Stomach smooth muscle (tissue), 2 donors: Measurements from ENCODE around the gene CARD14.

Source experiments
- H3K27ac ChIP-seq: one replicate; pipeline ENCODE4 v1.7.0; 2013; ENCODE audit warnings: mild to moderate bottlenecking, low read length, inconsistent platforms
- H3K27me3 ChIP-seq, 2 donors: one replicate each; pipeline ENCODE4 v1.7.0; 2013; ENCODE audit warnings: low read length in 2 of 2; ENCODE audit not compliant: insufficient read depth in 2 of 2, control insufficient read depth in 1 of 2
- H3K36me3 ChIP-seq, 2 donors: one replicate each; pipeline ENCODE4 v1.7.0; 2013; ENCODE audit warnings: low read length in 2 of 2; ENCODE audit not compliant: control insufficient read depth in 2 of 2, insufficient read depth in 2 of 2
- H3K4me1 ChIP-seq: one replicate; pipeline ENCODE4 v1.7.0; 2013; ENCODE audit warnings: low read length; ENCODE audit not compliant: control insufficient read depth, insufficient read depth
- H3K4me3 ChIP-seq, 2 donors: one replicate each; pipeline ENCODE4 v1.7.0; 2013; ENCODE audit warnings: low read length in 2 of 2
- H3K9ac ChIP-seq, 2 donors: one replicate each; pipeline ENCODE4 v1.7.0; 2013; ENCODE audit warnings: low read length in 2 of 2, mild to moderate bottlenecking in 1 of 2
- H3K9me3 ChIP-seq, 2 donors: one replicate each; pipeline ENCODE4 v1.7.0; 2013; ENCODE audit warnings: low read length in 2 of 2; ENCODE audit not compliant: control insufficient read depth in 2 of 2
- donor health status: healthy.
- donor health status: Pancreatic carcinoma.

The CARD14 gene

DNA sequence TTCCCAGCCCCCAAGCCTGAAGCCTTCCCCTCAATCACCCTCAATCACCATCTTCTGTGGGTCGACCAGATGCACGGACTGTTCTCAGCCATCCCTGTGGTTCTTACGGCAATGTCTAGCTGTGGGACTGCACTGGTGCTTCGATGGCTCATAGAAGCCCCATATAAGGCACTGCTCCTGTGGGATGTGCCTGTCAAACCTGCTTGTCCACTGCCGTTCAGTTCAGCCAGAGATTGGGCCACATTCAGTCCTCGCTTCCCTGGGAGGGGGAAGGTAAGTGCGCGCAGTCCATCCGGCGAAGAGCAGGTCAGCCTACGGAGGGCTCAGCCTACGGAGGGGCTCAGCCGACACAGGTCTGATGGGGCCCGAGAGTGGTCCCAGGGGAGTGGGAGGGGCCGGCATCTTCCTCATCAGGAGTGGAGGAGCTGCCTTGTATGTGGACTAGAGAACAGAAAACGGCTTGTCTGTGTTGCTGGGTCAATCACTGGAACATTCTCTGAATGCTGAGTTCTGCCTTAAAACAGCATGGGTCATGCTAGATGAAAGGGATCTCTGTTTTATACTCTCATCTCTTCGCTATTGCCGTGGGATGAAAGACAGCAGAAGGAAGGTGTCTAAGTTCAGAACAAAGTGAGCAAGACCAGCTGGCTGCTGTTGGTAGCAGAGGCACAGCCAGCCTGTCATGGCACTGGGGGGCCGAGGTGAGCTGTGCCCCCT lies at the start of gene CARD14:
TSS of gene CARD14 (plus strand) at position 247 of the 717 bp plus-strand sequence. CDS start 11,409 bp downstream, outside the sequence.
- Histone ChIP-seq H3K9me3 (no peaks in the 10 kb centered on the region), H3K27ac (no peak within 1 kb of the TSS), H3K4me3 (no peak within 1 kb of the TSS), H3K4me1 (no peaks in the 10 kb centered on the region), H3K36me3 (no peaks in the 10 kb centered on the region), H3K9ac (no peak within 1 kb of the TSS), H3K27me3 (peaks cover 0 to 4% of the 10 kb centered on the region in 2 donors)

- H3K27ac ChIP-seq, result no peak overlapping the region
- peaks cover 0 to 3% of the 10 kb centered on the region in 2 donors for H3K36me3 ChIP-seq
- no peak overlapping the region for H3K4me3 ChIP-seq
- no peaks in the 10 kb centered on the region for H3K9me3 ChIP-seq
- peaks cover 7% of the 10 kb centered on the region in 2 donors for H3K27me3 ChIP-seq
- H3K4me1 ChIP-seq, result no peaks in the 10 kb centered on the region
- H3K9ac ChIP-seq, result no peak overlapping the region
Measured at GRCh38 chr17:80122026-80122575, 47.7 kb upstream of the CARD14 start.

- Histone ChIP-seq H3K27me3 (peaks cover 7% of the 10 kb centered on the region in 2 donors), H3K36me3 (peaks cover 0 to 3% of the 10 kb centered on the region in 2 donors), H3K9ac (no peak overlapping the region)
Measured at GRCh38 chr17:80122926-80123505, 46.8 kb upstream of the CARD14 start.

GRCh38 chr17:80123791-80124190 lies 46.0 kb upstream of the CARD14 start:
- Histone ChIP-seq H3K9ac (no peak overlapping the region), H3K9me3 (no peaks in the 10 kb centered on the region), H3K27ac (no peak overlapping the region), H3K4me1 (no peaks in the 10 kb centered on the region), H3K27me3 (peaks cover 7% of the 10 kb centered on the region in 2 donors), H3K4me3 (no peak overlapping the region), H3K36me3 (peaks cover 0 to under 1% of the 10 kb centered on the region in 2 donors)

More at GRCh38 chr17:80122926-80123505, 46.8 kb upstream of the CARD14 start:
- no peaks in the 10 kb centered on the region for H3K4me1 ChIP-seq
- H3K9me3 ChIP-seq, result no peaks in the 10 kb centered on the region
- no peak overlapping the region for H3K27ac ChIP-seq
- H3K4me3 ChIP-seq, result no peak overlapping the region

DNA sequence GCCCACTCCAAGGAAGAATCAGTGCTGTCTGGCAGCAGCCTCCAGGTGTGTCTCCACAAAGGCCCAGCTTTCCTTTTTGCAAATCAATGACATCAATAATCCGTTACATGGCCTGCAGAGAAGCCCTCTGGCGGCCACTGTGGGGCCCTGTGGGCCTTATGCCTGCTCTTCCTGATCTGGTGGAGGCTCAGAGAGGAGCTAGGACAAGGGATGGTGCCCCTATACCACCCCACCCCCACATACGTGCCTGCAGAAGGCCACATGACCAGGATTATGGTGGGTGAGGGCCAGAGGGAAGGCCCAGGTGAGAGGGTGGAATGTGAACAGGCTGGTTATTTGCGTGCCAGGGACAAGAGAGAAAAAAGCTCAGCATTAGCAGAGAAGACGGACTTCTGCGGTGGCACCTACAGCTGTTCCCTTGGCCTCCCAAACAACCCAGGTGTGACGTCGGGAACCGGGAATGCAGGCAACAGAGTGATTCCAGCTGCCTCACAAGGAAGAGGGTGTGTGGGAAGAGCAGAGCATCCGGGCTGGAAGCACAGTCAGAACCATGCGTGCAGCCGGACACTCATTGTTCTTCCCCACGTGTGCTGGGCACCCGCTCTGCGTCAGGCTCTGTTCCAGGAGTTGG lies 45.4 kb upstream of the CARD14 start:
- no peak overlapping the region for H3K27ac ChIP-seq
- no peaks in the 10 kb centered on the region for H3K9me3 ChIP-seq
- peaks cover 7% of the 10 kb centered on the region in 2 donors for H3K27me3 ChIP-seq
- H3K4me3 ChIP-seq, result no peak overlapping the region
- H3K4me1 ChIP-seq, result no peaks in the 10 kb centered on the region
- H3K36me3 ChIP-seq, result no peaks in the 10 kb centered on the region
- H3K9ac ChIP-seq, result no peak overlapping the region

DNA sequence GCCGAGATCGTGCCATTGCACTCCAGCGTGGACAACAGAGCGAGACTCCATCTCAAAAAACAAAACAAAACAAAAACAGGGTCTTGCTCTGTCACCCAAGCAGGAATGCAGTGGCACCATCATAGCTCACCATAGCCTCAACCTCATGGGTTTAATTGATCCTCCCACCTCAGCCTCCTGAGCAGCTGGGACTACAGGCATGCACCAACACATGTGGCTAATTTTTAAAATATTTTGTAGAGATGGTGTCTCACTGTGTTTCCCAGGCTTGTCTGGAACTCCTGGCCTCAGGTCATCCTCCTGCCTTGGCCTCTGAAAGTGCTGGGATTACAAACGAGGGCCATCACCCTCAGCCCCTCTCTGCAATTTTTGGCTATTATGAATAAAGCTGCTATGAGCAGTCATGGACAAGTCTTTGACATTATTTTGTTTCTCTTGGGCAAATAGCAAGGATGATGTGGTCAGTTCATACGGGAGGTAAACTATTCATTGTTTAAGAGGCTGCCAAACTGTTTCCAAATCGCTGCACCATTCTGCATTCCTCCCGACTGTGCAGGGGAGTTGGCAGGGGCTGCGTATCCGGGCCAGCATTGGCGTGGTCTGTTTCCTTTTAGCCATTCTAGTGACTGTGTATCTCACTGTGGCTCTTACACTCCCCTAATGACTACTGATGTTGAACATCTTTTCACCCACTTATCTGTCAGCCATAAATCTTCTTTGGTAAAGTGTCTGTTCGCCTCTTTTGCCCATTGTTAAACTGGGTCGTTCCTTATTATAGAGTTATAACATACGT lies 44.0 kb upstream of the CARD14 start:
- Histone ChIP-seq H3K9ac (no peak overlapping the region), H3K27me3 (peaks cover 7% of the 10 kb centered on the region in 2 donors), H3K27ac (no peak overlapping the region), H3K4me3 (no peak overlapping the region), H3K4me1 (no peaks in the 10 kb centered on the region), H3K36me3 (no peaks in the 10 kb centered on the region), H3K9me3 (no peaks in the 10 kb centered on the region)

GRCh38 chr17:80126449-80126715 lies 43.4 kb upstream of the CARD14 start:
- H3K4me1 ChIP-seq, result no peaks in the 10 kb centered on the region
- H3K36me3 ChIP-seq, result no peaks in the 10 kb centered on the region
- peaks cover 7% of the 10 kb centered on the region in 2 donors for H3K27me3 ChIP-seq
- H3K4me3 ChIP-seq, result no peak overlapping the region
- no peak overlapping the region for H3K9ac ChIP-seq
- H3K27ac ChIP-seq, result no peak overlapping the region
- no peaks in the 10 kb centered on the region for H3K9me3 ChIP-seq

- no peak overlapping the region for H3K27ac ChIP-seq
- H3K4me3 ChIP-seq, result no peak overlapping the region
- H3K9ac ChIP-seq, result no peak overlapping the region
- H3K27me3 ChIP-seq, result peaks cover 5 to 7% of the 10 kb centered on the region in 2 donors
- no peaks in the 10 kb centered on the region for H3K9me3 ChIP-seq
- H3K4me1 ChIP-seq, result no peaks in the 10 kb centered on the region
- peaks cover 7 to 11% of the 10 kb centered on the region in 2 donors for H3K36me3 ChIP-seq
Measured at GRCh38 chr17:80129006-80129565, 40.7 kb upstream of the CARD14 start.

GRCh38 chr17:80130992-80131391 lies 38.8 kb upstream of the CARD14 start:
- no peak overlapping the region for H3K4me3 ChIP-seq
- no peak overlapping the region for H3K27ac ChIP-seq
- no peaks in the 10 kb centered on the region for H3K4me1 ChIP-seq
- peaks cover 2 to 3% of the 10 kb centered on the region in 2 donors for H3K27me3 ChIP-seq
- no peak overlapping the region for H3K9ac ChIP-seq
- peaks cover 14 to 26% of the 10 kb centered on the region in 2 donors for H3K36me3 ChIP-seq
- no peaks in the 10 kb centered on the region for H3K9me3 ChIP-seq

DNA sequence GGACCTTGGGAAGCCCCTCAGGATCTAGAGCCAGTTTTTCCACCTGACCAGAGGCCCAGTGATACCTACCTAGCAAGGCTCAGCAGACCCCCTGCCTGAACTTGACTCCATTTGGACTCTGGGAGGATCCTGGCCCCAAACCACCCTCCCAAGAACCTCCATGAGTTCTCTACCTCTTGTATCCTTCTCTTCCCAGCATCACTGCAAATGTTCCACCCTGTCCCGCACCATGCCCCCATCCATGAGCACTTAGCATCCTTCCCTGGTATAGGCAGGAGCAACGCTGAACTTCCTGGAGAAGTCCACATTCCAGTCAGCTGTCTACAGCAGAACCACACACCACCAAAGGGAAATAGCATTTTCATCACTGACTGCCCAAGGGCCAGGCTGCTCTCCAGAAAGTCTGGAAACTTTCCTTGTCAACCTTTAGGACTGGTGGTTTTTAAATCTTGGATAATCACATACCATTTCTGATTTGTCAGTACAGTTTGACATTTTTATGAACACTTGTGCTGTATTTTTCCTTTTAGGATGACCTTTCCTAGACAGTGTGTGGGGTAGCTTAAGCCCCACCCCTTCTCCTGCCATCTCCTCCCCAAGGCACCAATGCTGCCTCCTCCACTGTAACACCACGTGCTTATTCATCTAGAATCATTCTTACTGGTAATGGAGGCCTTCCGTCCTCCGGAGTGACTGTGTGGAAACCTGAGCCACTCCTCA lies 36.8 kb upstream of the CARD14 start:
- Histone ChIP-seq H3K27ac (no peak overlapping the region), H3K36me3 (peaks cover 31 to 43% of the 10 kb centered on the region in 2 donors), H3K27me3 (no peaks in the 10 kb centered on the region), H3K9ac (no peak overlapping the region), H3K4me3 (no peak overlapping the region), H3K9me3 (no peaks in the 10 kb centered on the region), H3K4me1 (no peaks in the 10 kb centered on the region)
